ENCODE measurements around the gene REG1A.

The REG1A gene, protein sequence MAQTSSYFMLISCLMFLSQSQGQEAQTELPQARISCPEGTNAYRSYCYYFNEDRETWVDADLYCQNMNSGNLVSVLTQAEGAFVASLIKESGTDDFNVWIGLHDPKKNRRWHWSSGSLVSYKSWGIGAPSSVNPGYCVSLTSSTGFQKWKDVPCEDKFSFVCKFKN

DNA sequence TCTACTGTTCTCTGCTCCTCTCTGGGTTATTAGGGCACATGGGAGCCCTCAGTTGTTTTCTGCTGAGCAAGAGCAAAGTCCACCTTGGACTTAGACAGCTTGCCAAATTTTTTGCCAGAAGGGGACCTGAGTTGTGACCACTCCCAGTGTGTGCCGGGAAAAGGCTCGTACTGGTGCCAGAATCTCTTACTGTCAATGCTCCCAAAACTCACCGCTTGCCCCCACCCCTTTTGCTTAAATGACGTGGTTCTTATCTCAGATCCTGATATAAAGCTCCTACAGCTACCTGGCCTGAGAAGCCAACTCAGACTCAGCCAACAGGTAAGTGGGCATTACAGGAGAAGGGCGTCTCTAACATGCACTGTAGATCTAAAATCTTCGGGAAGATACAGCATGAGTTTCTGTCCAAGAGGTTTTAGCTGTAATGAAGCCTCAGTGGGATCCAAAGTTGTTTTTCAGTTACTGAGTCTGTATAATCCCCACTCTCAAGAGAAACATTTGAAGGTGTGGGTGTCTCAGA is at the start of gene REG1A:
REG1A (plus strand) TSS at position 295 of the 520 bp plus-strand sequence. CDS start 374 bp downstream, outside the sequence.
- no peak for DNase-seq (ENCODE audit: low read depth in 2 of 2)

DNA sequence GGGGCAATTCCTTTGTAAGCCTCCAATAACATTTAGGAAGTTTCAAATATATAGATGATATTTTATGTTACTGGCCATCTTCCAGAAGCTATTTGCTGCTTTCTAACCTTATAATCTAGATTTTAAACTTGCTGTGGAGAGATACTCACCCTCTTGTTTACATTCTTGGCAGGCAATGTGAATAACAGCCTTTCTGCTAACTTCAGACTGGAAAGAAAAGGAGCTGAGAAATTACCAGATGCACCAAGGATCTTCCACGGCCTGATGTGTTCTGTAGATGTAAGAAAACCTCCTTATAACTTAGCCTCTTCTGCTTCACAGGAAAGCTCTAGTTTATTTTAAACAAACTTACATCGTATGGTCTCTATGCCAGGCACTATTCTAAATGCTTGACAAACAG is 49.2 kb upstream of the REG1A start:
- DNase-seq (ENCODE audit: low read depth in 2 of 2): no peak

DNA sequence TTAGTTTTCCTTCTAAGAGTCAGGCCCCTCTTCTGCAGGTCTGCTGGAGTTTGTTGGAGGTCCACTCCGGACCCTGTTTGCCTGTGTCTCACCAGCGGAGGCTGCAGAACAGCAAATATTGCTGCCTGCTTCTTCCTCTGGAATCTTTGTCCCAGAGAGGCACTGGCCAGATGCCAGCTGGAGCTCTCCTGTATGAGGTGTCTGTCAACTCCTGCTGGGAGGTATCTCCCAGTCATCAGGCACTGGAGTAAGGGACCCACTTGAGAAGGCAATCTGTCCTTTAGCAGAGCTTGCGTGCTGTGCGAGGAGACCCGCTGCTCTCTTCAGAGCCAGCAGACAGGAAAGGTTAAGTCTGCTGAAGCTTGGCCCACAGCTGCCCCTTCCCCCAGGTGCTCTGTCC is 37.3 kb upstream of the REG1A start:
- no peak for DNase-seq (ENCODE audit: low read depth in 2 of 2)

DNA sequence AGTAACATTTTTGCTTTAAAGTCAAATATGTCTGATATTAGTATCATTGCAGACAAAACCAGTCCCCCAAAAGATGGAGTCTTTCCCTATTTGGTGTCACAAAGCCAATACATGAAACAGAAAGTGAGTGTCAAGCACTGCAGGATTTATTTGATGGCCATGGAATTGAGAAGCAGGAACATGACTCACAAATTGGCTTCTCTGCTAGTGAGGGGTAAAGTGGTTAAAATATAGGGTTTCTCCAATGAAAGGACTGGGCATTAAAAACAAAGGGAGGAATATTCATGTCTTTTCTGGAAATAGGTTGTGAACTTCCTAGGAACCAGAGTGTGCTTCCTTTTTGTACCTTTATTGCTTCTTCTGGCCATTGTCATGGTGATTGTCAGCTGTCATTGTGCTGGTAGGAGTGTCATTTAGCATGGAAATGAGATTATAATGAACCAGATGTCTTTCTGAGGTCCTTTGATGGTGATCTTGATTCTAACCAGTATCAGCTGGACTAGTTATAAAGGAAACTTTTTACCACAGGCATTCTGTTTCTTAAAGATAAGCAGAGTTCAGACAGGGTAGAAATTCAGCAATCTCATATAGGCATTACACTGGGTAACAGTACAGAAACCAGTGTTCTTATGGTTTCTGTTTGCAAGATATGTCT is 36.6 kb upstream of the REG1A start:
- DNase-seq (ENCODE audit: low read depth in 2 of 2): no peak

DNA sequence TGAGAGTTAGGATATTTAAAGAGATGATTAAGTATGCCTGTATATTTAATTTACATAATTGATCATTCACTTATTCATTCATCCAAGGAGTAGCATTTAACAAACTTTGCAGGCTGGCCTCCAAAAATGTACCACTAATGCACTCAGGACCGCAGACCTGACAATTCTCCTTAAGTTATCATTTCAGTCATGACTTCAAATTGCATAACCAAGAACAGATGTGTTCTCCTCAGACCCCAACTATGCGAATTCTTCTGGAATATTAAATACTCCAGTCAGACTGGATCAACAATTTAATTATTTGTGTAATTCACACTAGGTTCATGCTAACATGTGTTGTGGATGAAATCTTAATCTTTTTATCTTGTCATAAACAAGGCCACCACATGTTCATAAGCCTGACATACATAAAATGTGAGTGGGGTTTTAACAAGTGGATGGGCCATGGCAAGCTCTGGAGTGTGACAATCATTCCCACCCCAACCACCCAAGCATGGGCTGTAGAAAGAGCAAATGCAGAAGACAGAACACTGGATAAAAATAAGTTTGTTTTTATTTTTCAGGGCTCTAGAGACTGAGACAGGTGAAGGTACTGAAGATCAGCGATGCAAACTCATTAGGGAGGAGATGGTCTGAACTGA is 35.7 kb upstream of the REG1A start:
- no peak for DNase-seq (ENCODE audit: low read depth in 2 of 2)

DNA sequence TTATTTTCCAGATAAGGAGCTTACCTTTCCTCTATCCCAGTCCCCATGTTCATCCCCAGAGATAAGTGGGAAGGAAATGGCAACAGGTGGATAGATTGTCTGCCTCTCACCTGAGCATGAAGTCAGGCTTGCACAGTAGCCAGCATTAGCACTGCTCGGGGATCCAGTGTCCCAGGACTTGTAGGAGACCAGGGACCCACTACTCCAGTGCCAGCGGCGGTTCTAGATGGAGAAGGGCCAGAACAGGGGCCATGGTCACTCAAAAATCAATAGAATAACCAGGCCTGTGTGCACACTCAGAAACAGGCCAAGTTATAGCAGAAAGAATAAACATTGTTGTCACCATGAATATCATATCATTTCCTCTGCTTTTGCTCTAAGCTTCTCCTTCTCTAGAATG is 34.9 kb upstream of the REG1A start:
- no peak for DNase-seq (ENCODE audit: low read depth in 2 of 2)

DNA sequence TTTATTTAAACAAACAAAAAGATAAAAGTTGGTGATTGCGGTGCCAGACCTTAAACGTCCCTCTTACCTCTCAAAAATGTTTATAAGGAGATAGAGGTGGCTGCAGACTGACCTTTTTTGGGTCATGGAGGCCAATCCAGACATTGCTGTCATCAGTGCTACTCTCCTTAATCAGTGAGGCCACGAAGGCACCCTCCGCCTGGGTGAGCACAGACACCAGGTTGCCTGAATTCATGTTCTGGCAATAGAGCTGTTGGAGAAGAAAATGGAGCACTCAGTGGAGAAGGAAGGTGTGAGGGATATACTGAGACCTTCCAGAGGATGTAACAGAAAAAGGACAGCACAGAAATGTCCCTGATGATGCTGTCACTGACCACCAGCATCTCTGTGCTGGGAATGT is 34.0 kb upstream of the REG1A start:
- DNase-seq (ENCODE audit: low read depth in 2 of 2): no peak

DNA sequence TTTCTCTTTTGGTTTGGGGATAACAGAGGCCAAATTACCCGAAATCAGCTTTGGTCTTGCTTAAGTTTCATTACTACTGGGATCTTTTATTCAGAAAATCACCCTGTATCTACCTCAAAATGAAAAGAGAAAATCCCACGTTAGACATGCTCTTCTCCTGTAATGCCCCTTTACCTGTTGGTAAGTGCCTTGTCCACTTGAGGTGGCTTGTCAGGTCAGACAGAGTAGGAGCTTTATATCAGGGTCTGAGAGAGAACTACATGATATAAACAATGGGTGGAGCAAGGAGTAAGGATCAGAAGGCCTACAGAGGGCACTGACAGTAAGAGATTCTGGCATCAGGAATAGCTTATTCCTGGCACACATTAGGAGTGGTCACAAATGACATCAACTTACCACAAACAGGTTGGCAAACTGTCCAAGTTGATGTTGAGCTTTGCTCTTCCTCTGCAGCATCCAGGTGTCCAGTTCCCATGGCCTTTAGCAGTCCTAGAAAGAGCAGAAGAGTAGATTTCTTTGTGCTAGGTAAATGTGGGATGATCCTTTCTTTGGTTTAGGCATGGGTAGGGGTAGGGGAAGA is 32.4 kb upstream of the REG1A start, which contains the start of gene REG1B:
REG1B (minus strand) TSS at position 209 of the 580 bp plus-strand sequence. CDS start 381 bp downstream, outside the sequence.
- no peak for DNase-seq (ENCODE audit: low read depth in 2 of 2)

DNA sequence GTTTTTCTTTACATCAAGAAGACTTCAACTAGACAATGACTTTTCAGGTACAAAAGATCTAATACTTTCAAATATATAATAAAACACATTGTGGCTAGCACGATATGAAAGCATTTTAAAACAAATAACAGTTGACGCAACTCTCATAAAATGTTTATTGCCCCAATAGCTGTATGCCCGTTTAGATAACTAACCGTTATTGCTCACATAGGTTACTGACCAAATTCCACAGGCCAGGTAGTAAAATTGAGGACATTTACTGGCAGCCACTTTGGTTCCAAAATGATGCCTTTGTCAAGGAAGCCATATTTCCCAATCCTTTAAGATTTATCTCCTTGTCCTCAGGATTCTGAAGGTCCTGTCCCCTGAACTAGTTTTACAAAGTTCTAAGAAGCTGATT is 29.6 kb upstream of the REG1A start:
- no peak for DNase-seq (ENCODE audit: low read depth in 2 of 2)

DNA sequence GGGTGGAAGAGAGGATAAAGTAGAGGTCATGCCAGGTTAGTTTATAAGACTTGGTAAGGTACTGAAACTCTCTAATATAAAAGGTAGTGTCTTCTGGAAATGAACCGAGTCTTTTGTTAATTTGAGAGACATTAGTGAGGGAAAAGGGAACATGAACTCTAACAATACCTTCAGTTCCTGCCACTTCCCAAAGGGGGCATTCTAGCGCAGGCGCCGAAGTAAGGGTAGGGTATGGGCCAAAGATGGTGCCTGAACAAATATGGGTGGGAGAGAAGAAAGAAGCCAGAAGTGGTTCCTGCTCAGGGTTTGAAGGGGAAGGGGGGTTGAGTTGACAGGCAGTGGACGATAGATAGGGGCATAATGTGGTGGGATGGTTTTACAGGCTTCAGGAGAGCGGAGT is 22.4 kb upstream of the REG1A start:
- no peak for DNase-seq (ENCODE audit: low read depth in 2 of 2)

DNA sequence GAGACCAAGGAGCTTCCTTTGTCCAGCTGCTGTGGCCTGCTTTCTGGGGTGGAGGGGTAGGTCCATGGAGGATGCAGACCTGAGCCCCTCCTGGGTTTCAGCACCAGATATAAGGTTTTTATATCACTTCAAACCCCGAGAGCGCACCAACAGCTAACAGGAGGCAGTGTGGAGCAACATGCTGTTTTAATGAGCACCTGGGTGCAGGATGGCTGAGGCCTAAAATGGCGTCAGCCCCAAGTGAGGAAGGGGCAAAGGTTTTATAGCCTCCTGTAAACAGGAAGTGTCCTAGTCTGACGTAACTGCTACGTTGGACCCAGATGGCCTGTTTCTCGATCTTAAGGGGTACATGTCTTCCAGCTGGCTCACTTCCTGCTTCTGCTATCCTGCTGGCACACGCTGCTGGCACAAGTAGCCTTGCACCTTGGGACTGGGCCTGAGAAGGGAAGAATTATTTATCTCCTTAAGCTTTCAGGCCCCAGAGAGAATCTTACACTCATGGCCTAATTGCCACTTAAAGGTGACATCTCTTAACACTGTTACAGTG is 21.1 kb upstream of the REG1A start:
- DNase-seq (ENCODE audit: low read depth in 2 of 2): no peak

DNA sequence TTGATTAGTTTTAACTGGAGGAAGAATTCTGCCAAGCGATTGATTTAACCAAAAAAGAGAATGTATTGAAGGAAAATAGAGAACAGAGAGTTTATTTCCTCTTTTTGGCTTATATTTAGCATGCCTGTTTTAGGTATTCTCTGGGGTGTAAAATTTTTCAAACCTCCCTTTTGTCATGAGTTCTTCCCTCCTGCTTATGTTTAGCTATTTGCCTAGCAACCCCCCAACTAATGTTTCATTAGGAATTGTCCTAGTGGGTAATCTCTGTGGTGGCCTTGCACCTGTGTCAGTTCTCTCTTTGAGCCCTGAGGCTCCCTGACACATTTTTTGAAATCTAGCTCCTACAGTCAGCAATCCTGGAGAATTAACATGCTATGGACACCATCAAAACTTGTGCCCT is 20.0 kb upstream of the REG1A start:
- DNase-seq (ENCODE audit: low read depth in 2 of 2): no peak

DNA sequence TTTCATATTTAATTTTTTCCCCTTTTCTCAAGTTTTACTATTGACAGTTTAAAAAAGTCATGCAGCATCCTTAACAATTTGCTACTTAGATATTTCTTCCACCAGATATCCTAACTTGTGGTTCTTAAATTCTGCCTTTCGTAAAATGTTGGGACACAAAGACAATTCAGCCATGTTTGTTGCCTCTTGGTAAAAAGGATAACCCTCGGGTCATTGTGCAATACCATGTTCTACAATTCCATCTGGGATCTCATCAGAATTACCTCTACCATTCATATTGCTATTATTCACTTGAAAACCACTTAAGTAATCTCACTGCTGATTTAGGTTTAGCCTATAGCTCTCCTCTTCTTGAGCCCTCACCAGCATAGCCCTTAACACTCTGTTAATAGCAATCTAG is 19.3 kb upstream of the REG1A start:
- no peak for DNase-seq (ENCODE audit: low read depth in 2 of 2)

DNA sequence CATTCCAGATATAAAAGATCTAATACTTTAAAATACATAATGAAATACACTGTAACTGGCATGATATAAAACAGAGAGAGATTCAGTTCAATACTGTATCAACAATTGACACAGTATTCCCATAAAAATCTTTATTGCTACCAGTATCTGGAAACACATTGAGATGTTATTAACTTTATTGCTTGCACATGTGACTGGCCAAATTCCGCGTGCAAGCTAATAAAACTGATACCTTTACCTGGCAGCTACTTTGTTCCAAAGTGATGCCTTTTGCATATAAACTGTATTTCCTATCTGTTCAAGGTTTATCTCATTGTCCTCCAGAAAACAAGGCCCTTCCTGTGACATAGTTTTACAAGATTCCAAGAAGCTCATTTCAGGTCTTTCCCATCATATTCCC is 17.1 kb upstream of the REG1A start:
- DNase-seq (ENCODE audit: low read depth in 2 of 2): no peak

DNA sequence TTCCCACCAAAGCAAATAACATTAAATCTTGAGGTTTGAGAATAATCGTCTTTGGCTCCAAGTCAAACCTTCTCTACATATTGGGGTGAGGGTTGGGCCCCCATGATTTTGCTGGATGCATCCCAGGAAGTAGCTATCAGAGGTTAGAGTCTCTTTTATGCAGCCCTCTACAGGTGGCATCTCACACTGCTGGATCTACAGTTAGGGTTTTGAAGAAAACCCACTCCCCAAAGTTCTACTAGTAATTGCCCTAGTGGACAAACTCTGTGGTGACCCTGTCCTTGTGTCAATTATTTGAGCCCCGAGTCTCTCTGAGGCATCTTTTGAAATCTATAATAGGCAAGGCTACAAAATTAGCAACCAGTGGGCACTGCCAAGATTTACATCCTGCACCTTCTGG is 15.0 kb upstream of the REG1A start:
- DNase-seq (ENCODE audit: low read depth in 2 of 2): no peak

DNA sequence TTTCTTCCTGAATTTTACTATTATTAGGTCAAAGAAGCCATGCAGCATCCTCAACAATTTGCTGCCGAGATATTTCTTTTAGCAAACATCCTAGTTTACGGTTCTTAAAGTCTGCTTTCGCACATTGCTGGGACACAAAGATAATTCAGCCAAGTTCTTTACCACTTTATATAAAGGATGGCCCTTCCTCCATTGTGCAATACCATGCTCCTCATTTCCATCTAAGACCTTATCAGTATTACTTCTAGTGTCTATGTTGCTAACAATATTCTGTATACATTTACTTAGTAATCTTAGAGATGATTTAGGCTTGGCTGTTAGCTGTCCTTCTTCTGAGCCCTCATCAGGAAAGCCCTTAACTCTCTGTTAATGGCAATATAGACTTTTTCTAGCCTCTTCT is 8.0 kb upstream of the REG1A start:
- no peak for DNase-seq (ENCODE audit: low read depth in 2 of 2)

DNA sequence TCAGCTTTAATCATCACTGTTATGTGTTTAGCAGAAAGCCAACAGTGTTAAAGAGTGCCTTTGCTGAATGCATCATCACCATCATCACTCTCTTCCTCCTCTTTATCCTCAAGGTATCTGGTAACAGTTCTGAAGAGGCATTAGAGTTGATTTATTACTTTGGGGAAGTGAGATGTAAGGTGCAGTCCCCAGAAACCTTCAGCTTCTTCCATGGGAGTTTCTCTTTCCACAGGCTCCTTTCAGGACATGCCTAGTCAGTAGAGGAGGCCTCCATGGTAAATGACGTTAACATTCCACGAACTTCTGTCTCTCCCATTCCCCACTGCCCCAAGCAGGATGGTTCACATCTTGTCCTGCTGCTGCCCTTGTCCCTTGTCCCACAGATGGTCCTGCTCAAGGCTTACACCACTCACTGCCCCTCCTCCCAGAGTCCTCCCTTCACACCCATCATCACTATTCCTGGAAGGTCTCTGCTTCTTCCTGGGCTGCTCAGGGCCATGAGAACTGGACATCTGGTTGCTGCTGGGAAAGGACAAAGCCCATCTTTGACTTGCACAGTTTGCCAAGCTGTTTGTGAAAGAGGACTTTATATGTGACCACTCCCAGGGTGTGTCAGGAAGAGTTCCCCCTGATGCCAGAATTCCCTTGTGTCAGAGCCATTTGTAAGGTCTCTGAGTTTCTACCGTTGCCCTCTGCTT is 5.3 kb upstream of the REG1A start:
- DNase-seq (ENCODE audit: low read depth in 2 of 2): no peak

DNA sequence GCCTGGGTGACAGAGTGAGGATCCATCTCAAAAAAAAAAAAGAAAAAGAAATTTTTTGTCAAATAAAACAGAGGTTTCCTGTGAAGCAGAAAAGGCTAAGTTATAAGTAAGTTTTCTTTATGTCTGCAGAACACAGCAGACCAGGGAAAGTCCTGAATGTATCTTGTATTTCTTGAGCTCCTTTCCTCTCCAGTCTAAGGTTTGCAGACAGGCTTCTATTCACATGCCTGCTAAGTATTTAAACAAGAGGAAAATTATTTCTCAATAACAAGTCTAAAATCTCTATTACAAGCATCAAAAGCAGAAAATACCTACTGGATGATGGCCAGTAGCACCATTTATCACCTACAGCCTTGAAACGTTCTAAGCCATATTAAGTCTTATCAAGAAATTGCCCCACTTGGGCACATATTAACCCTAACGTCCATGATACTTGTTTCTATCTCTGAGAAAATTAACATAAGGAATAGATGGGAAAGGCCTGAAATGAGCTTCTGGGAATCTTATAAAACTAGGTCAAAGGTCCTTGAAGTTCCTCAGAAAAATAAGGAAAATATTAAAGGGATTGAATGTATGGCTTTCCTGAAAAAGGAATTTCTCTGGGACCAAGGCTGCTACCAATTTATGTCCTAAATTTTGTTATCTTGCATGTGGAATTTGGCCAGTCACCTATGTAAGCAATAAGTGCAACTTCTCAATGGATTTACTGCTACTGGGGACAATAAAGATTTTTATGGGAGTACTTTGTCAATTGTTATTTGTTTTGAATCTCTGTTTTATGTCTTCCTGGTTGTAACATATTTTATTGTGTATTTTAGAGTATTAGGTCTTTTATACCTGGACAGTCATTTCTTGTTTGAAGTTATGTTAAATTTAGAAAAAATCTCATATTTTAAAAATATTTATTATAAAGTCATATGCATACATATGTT is 3.0 kb upstream of the REG1A start:
- DNase-seq (ENCODE audit: low read depth in 2 of 2): no peak

DNA sequence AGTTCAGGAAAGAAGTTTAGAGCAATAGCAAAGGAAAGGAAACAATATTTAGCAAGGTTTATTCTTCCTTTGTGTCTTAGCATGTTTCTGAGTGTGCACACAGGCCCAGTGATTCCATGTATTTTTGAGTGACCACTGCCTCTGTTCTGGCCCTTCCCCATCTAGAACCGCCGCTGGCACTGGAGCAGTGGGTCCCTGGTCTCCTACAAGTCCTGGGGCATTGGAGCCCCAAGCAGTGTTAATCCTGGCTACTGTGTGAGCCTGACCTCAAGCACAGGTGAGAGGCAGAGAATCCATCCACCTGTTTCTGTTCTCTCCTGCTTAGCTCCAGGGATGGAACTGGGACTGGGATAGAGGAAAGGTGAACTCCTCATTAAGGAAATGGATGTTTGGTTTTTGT is 2.4 kb downstream of the REG1A start:
- no peak for DNase-seq (ENCODE audit: low read depth in 2 of 2)

DNA sequence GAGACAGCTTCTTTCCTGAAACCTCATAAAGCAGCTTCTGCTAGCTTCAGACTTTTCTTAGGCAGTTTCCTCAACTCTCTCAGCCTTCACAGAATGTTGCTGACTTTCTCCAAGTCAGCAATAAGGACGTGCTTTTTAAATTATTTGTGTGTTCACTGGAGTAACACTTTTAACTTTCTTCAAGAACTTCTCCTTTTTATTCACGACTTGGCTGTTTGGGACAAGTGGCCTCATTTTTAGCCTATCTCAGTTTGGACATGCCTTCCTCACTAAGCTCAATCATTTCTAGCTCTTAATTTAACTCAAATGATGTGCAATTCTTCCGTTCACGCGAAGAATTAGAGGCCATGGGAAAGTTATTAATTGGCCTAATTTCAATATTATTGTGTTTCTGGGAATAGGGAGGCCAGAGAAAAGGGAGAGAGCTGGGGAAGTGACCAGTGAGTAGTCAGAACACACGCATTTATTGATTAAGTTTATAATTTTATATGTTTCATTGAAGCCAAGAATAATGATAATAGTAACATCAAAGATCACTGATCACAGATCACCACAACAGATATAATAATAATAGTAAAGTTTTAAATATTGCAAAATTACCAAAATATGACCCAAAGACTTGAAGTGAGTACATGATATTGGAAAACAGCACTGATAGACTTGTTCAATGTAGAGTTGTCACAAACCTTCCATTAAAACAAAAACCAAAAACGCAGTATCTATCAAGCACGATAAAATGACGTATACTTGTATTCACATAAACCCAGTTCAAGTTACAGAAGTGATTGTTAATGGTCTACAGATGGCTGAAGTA is 4.8 kb downstream of the REG1A start:
- no peak for DNase-seq (ENCODE audit: low read depth in 2 of 2)

Data from stimulated activated CD4-positive, alpha-beta T cell treated with anti-CD3 and anti-CD28 coated beads, Interleukin-1b, Interleukin-23, amount 100 ng/mL, for 1 hour (primary cell).